ENCODE results near the gene SH3RF3.

The SH3RF3 gene

DNA sequence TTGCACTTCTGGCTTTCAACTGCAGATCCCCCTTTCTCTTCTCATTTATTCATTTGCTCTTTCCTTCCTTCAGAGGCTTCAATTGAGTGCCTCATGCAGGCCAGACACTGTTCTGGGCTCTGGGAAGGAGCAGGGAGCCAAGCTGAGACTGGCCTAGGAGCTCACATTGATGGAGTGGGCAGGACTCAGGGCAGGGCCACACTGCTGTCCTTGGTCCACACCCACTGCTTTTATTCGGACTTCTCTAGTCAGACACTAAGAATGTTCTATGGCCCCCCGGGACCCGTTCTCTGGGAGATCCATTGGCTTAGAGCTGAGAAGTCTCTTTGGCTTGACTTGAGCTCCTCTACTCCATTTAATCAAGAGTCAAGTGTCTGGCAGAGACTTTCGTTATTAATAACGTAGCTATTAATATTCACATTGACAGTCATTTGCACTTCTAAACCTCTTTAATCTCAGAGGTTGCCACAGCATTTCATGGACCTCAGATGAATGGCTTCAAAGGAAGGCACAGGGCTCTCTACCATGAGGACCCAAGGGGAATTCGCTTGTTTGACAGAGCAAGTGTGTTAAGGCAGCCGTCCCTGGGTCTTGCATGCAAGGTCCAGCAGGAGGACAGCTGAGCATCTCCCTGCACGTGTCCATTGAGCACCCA, 20.1 kb downstream of the SH3RF3 start:
- 95% methylated on average over 8 of the region's 8 CpGs for WGBS (ENCODE audit: insufficient coverage)
- ChIA-PET CTCF (interaction anchor here (0.6 kb wide), 2 partner anchors 126 to 237 kb away, joined by 3 read pairs; no protein-coding TSS in a partner anchor), POLR2A (no interaction called here)

DNA sequence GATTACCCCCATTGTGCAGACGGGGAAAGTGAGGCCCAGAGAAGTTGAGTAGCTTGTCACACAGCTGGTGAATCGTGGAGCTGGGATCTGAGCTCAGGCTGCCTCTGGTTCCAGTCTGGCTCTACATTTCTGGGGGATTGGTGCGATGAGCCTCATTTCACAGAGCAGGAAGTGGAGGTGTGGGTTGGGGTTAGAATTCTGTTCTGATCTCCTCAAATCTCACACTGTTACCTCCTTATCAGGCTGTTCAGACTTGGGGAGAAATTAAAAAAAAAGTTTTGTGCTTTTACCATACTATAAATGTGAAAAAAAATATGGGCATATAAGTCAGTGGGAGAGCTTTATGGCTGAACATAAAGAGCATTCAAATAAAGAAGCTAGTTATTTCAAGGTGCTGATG, 21.6 kb downstream of the SH3RF3 start:
- WGBS (ENCODE audit: insufficient coverage), result 100% methylated on average over 2 of the region's 3 CpGs
- DNase-seq, result no peak
- Histone ChIP-seq H3K9me3 (ENCODE audit: control extremely low read depth in 1 of 5, control insufficient read depth in 4 of 5, insufficient read depth in 2 of 5, low read depth in 1 of 5, low read length in 4 of 5) (no peaks in the 10 kb centered on the region), H3K4me3 (ENCODE audit: control insufficient read depth in 1 of 7, extremely low read depth in 1 of 7, insufficient read depth in 4 of 7, low read depth in 2 of 7, low read length in 6 of 7) (no peak overlapping the region), H3K36me3 (ENCODE audit: control insufficient read depth in 4 of 4, insufficient read depth in 4 of 4, low read length in 3 of 4) (no peaks in the 10 kb centered on the region), H3K27me3 (replicated peaks in 2 of 5; ENCODE audit: control insufficient read depth in 4 of 5, insufficient read depth in 5 of 5, low read length in 4 of 5) (peaks cover 0 to 2% (median 0%) of the 10 kb centered on the region in 5 experiments), H3K4me1 (ENCODE audit: control extremely low read depth in 1 of 4, control insufficient read depth in 4 of 4, insufficient read depth in 4 of 4, low read length in 3 of 4) (no peaks in the 10 kb centered on the region), H3K27ac (ENCODE audit: insufficient read depth in 1 of 2, low read depth in 1 of 2, low read length in 2 of 2, poor library complexity in 1 of 2, severe bottlenecking in 2 of 2) (no peak overlapping the region)
- POLR2A ChIA-PET, result no interaction called here
- CTCF ChIA-PET, result no interaction called here

More for the DNA sequence above, 20.1 kb downstream of the SH3RF3 start:
- no peak overlapping the region for H3K4me3 ChIP-seq (ENCODE audit: control insufficient read depth in 1 of 7, extremely low read depth in 1 of 7, insufficient read depth in 4 of 7, low read depth in 2 of 7, low read length in 6 of 7)
- H3K4me1 ChIP-seq (ENCODE audit: control extremely low read depth in 1 of 4, control insufficient read depth in 4 of 4, insufficient read depth in 4 of 4, low read length in 3 of 4), result peaks cover 0 to 3% (median 0%) of the 10 kb centered on the region in 4 experiments
- H3K27me3 ChIP-seq (replicated peaks in 2 of 5; ENCODE audit: control insufficient read depth in 4 of 5, insufficient read depth in 5 of 5, low read length in 4 of 5), result peaks cover 0 to 2% (median 0%) of the 10 kb centered on the region in 5 experiments
- DNase-seq, result no peak
- H3K9me3 ChIP-seq (ENCODE audit: control extremely low read depth in 1 of 5, control insufficient read depth in 4 of 5, insufficient read depth in 2 of 5, low read depth in 1 of 5, low read length in 4 of 5), result no peaks in the 10 kb centered on the region
- H3K27ac ChIP-seq (ENCODE audit: insufficient read depth in 1 of 2, low read depth in 1 of 2, low read length in 2 of 2, poor library complexity in 1 of 2, severe bottlenecking in 2 of 2), result no peak overlapping the region
- no peaks in the 10 kb centered on the region for H3K36me3 ChIP-seq (ENCODE audit: control insufficient read depth in 4 of 4, insufficient read depth in 4 of 4, low read length in 3 of 4)

DNA sequence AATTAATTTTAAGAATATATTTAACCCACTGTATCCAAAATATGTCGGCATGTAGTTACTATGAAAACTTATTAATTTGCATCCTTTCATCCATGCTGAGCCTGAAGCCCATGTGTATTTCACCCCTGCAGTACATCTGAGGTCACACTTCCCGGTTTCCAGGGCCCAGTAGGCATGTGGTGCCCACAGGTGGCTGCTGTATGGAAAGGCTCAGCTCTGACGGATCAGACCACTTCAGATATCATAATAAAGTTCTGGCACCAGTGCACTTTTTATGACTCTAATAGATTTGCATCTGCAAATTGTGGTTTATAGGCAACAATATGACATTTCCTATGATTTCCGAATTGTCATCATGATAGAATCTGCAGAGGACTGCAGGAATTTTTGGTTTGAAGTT, 22.5 kb downstream of the SH3RF3 start:
- CTCF ChIA-PET, result no interaction called here
- WGBS (ENCODE audit: insufficient coverage), result 100% methylated on average over 3 of the region's 4 CpGs
- POLR2A ChIA-PET, result no interaction called here
- DNase-seq, result no peak
- Histone ChIP-seq H3K9me3 (ENCODE audit: control extremely low read depth in 1 of 5, control insufficient read depth in 4 of 5, insufficient read depth in 2 of 5, low read depth in 1 of 5, low read length in 4 of 5) (no peaks in the 10 kb centered on the region), H3K27me3 (replicated peaks in 2 of 5; ENCODE audit: control insufficient read depth in 4 of 5, insufficient read depth in 5 of 5, low read length in 4 of 5) (peaks cover 0 to 2% (median 0%) of the 10 kb centered on the region in 5 experiments), H3K4me1 (ENCODE audit: control extremely low read depth in 1 of 4, control insufficient read depth in 4 of 4, insufficient read depth in 4 of 4, low read length in 3 of 4) (no peaks in the 10 kb centered on the region), H3K36me3 (ENCODE audit: control insufficient read depth in 4 of 4, insufficient read depth in 4 of 4, low read length in 3 of 4) (no peaks in the 10 kb centered on the region), H3K4me3 (ENCODE audit: control insufficient read depth in 1 of 7, extremely low read depth in 1 of 7, insufficient read depth in 4 of 7, low read depth in 2 of 7, low read length in 6 of 7) (no peak overlapping the region), H3K27ac (ENCODE audit: insufficient read depth in 1 of 2, low read depth in 1 of 2, low read length in 2 of 2, poor library complexity in 1 of 2, severe bottlenecking in 2 of 2) (no peak overlapping the region)

DNA sequence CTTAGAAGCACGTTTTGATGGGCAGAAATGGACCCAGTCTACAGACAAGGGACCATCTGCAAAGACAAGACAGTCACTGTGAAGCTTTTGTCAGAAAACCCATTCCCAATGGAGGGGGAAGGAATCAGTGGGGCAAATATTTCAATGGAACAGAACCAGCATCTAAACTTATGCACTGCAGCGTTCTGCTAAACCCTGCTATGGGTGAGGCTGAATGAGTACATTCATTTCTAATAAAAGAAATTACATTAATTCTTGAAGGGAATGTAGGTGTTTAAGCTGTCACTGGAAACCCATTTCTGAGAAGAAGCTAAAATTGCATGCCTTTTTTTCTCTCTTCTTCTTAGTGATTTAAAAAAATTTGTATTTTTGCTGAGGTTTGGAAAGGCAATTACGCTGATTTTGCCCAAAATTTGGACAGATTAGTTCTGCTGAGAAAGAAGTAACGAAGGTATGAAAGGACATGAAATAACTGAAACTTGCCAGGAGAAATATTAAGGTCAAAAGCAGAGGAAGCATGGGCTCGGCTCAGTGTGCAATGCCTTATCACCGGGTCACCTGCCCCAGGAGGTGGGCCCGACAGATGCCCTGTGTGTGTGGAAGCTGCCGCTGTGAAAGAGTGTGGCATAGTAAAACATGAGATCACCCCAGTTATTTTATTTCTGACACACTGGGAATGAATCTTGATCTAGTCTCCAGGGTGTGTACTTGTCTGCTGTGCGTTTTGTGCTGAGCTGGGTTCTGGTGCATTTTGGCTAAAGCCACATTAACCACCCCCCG, 24.2 kb downstream of the SH3RF3 start:
- ChIA-PET CTCF (interaction anchor here (1.1 kb wide), 1 partner anchor 10 kb away, joined by 3 read pairs; no protein-coding TSS in a partner anchor), POLR2A (interaction anchor here (0.6 kb wide), 1 partner anchor 13 kb away, joined by 4 read pairs; no protein-coding TSS in a partner anchor)
- H3K27ac ChIP-seq (ENCODE audit: insufficient read depth in 1 of 2, low read depth in 1 of 2, low read length in 2 of 2, poor library complexity in 1 of 2, severe bottlenecking in 2 of 2), result no peak overlapping the region

DNA sequence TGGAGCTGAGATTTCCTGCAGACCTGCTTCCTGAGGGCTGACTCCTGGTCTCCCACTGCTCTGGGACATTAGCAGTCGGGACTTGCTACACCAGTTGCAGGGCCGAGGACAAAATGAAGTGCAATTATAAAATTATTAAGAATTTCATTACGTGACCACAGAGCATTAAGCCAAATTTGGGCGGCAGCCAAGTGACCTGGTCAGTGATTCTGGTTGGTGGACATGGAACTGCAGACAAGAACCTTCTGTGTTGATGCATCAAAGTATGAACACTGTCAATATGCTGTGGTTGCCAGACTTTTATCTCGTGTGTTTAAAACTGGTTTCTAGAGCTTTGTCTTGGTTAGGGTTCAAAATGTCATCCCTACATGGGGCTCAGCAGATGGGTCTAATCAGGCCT, 24.8 kb downstream of the SH3RF3 start:
- Histone ChIP-seq H3K9me3 (ENCODE audit: control extremely low read depth in 1 of 5, control insufficient read depth in 4 of 5, insufficient read depth in 2 of 5, low read depth in 1 of 5, low read length in 4 of 5) (no peaks in the 10 kb centered on the region), H3K36me3 (ENCODE audit: control insufficient read depth in 4 of 4, insufficient read depth in 4 of 4, low read length in 3 of 4) (no peaks in the 10 kb centered on the region), H3K27me3 (replicated peaks in 2 of 5; ENCODE audit: control insufficient read depth in 4 of 5, insufficient read depth in 5 of 5, low read length in 4 of 5) (peaks cover 0 to 2% (median 0%) of the 10 kb centered on the region in 5 experiments), H3K27ac (ENCODE audit: insufficient read depth in 1 of 2, low read depth in 1 of 2, low read length in 2 of 2, poor library complexity in 1 of 2, severe bottlenecking in 2 of 2) (no peak overlapping the region), H3K4me1 (ENCODE audit: control extremely low read depth in 1 of 4, control insufficient read depth in 4 of 4, insufficient read depth in 4 of 4, low read length in 3 of 4) (no peaks in the 10 kb centered on the region), H3K4me3 (ENCODE audit: control insufficient read depth in 1 of 7, extremely low read depth in 1 of 7, insufficient read depth in 4 of 7, low read depth in 2 of 7, low read length in 6 of 7) (no peak overlapping the region)
- DNase-seq, result no peak
- POLR2A ChIA-PET, result no interaction called here
- WGBS (ENCODE audit: insufficient coverage), result 100% methylated on average over 5 of the region's 5 CpGs
- CTCF ChIA-PET, result no interaction called here

More for the DNA sequence above, 24.2 kb downstream of the SH3RF3 start:
- Histone ChIP-seq H3K27me3 (replicated peaks in 2 of 5; ENCODE audit: control insufficient read depth in 4 of 5, insufficient read depth in 5 of 5, low read length in 4 of 5) (peaks cover 0 to 2% (median 0%) of the 10 kb centered on the region in 5 experiments), H3K9me3 (ENCODE audit: control extremely low read depth in 1 of 5, control insufficient read depth in 4 of 5, insufficient read depth in 2 of 5, low read depth in 1 of 5, low read length in 4 of 5) (no peaks in the 10 kb centered on the region), H3K36me3 (ENCODE audit: control insufficient read depth in 4 of 4, insufficient read depth in 4 of 4, low read length in 3 of 4) (no peaks in the 10 kb centered on the region), H3K4me1 (ENCODE audit: control extremely low read depth in 1 of 4, control insufficient read depth in 4 of 4, insufficient read depth in 4 of 4, low read length in 3 of 4) (no peaks in the 10 kb centered on the region), H3K4me3 (ENCODE audit: control insufficient read depth in 1 of 7, extremely low read depth in 1 of 7, insufficient read depth in 4 of 7, low read depth in 2 of 7, low read length in 6 of 7) (no peak overlapping the region)
- DNase-seq, result no peak
- WGBS (ENCODE audit: insufficient coverage), result 87% methylated on average over 9 of the region's 10 CpGs

DNA sequence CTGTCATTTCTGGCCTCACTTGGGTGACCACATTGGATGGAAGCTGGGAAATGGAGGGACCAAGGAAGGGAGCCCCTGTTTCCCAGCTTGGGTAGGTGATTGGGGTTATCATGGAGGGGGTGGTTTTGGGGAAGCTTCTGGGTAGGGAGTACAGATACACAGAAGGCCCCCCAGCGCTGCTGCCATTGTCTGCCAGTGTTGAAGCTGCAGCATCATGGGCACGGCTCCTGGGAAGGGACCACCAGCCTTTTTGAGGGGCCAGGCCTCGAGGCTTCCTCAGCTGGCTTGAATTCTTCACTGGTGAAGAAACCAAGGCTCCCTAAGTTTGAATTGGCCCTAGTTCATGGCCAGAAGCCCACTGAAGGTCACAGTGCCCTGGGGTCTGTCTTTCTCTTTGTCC, 25.2 kb downstream of the SH3RF3 start:
- 80% methylated on average over 3 of the region's 3 CpGs for WGBS (ENCODE audit: insufficient coverage)
- H3K9me3 ChIP-seq (ENCODE audit: control extremely low read depth in 1 of 5, control insufficient read depth in 4 of 5, insufficient read depth in 2 of 5, low read depth in 1 of 5, low read length in 4 of 5), result no peaks in the 10 kb centered on the region
- POLR2A ChIA-PET, result no interaction called here
- DNase-seq, result no peak
- no peak overlapping the region for H3K27ac ChIP-seq (ENCODE audit: insufficient read depth in 1 of 2, low read depth in 1 of 2, low read length in 2 of 2, poor library complexity in 1 of 2, severe bottlenecking in 2 of 2)
- H3K4me3 ChIP-seq (ENCODE audit: control insufficient read depth in 1 of 7, extremely low read depth in 1 of 7, insufficient read depth in 4 of 7, low read depth in 2 of 7, low read length in 6 of 7), result no peak overlapping the region
- H3K4me1 ChIP-seq (ENCODE audit: control extremely low read depth in 1 of 4, control insufficient read depth in 4 of 4, insufficient read depth in 4 of 4, low read length in 3 of 4), result no peaks in the 10 kb centered on the region
- CTCF ChIA-PET, result no interaction called here
- H3K27me3 ChIP-seq (replicated peaks in 2 of 5; ENCODE audit: control insufficient read depth in 4 of 5, insufficient read depth in 5 of 5, low read length in 4 of 5), result peaks cover 0 to 2% (median 0%) of the 10 kb centered on the region in 5 experiments
- H3K36me3 ChIP-seq (ENCODE audit: control insufficient read depth in 4 of 4, insufficient read depth in 4 of 4, low read length in 3 of 4), result no peaks in the 10 kb centered on the region

Measured in common myeloid progenitor, CD34-positive (primary cell).